ENCODE measurements around the gene KCNE4.

Gene KCNE4

DNA sequence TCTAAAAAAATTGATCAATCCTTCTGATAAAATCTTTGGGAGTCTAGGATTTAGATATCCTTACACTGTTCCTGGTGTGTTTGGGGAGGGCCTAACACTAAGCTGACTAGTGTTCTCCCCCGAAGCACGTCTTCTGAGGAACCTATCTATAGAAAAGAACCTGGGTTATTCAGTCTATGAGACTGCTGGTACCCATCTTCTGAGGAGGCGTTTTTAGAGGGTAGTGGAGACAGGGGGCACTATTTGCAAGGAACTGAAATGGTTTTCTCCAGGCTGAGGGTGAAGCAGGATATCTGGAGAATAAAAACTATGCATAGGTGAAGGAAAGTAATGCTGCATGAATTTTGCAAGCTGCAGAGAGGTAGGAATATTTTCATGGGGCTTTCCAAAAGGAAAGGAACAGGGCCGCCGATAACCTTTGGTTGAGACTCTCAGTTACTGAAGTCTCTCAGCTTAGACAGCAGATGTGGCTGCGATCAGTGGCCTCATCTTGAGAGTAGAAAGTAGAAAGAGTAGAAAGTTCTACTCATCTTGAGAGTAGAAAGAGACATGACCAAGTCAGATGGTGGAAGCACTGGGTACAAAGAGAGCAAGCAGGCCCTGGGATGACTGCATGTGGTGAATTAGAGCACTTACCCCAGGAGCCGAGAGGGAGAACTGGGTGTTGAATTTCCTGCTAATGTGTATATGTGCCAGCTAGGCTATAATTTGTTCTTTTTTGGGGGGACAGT, 31.8 kb upstream of the KCNE4 start:
- no peaks in the 10 kb centered on the region for H4K20me1 ChIP-seq (ENCODE audit: control insufficient read depth, insufficient read depth, low read depth, low read length)
- H3K4me1 ChIP-seq (ENCODE audit: control insufficient read depth, low read length), result no peaks in the 10 kb centered on the region
- H3K36me3 ChIP-seq (ENCODE audit: control insufficient read depth, low read length), result no peaks in the 10 kb centered on the region
- H3F3A ChIP-seq (ENCODE audit: control insufficient read depth, insufficient read depth), result no peaks in the 10 kb centered on the region
- no peak overlapping the region for H3K4me3 ChIP-seq (ENCODE audit: low read length)
- H3K27ac ChIP-seq (ENCODE audit: low read depth, low read length), result no peak overlapping the region
- H3K27me3 ChIP-seq (ENCODE audit: control insufficient read depth, low read length), result no peaks in the 10 kb centered on the region; the same call in 1 of the 2 replicates
- no peaks in the 10 kb centered on the region for H3K9me2 ChIP-seq (replicated peaks; ENCODE audit: control insufficient read depth, low read length)
- H3K4me2 ChIP-seq (ENCODE audit: low read length), result no peak overlapping the region
- no peaks in the 10 kb centered on the region for H3K79me2 ChIP-seq (ENCODE audit: control insufficient read depth, low read length)
- 0 out of 2 replicates have a peak, but pooled peaks cover 5% of the 10 kb centered on the region for H3K9me3 ChIP-seq (ENCODE audit: control insufficient read depth, insufficient read depth, low read length)
- TF ChIP-seq, protein P1, sequence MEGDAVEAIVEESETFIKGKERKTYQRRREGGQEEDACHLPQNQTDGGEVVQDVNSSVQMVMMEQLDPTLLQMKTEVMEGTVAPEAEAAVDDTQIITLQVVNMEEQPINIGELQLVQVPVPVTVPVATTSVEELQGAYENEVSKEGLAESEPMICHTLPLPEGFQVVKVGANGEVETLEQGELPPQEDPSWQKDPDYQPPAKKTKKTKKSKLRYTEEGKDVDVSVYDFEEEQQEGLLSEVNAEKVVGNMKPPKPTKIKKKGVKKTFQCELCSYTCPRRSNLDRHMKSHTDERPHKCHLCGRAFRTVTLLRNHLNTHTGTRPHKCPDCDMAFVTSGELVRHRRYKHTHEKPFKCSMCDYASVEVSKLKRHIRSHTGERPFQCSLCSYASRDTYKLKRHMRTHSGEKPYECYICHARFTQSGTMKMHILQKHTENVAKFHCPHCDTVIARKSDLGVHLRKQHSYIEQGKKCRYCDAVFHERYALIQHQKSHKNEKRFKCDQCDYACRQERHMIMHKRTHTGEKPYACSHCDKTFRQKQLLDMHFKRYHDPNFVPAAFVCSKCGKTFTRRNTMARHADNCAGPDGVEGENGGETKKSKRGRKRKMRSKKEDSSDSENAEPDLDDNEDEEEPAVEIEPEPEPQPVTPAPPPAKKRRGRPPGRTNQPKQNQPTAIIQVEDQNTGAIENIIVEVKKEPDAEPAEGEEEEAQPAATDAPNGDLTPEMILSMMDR (IDR thresholded peaks at IDR 0.05; ENCODE audit: low read depth, low read length, poor library complexity, severe bottlenecking), result no peak
- TF ChIP-seq EZH2phosphoT487 (IDR thresholded peaks at IDR 0.05; ENCODE audit: borderline replicate concordance, low read length), result no peak

DNA sequence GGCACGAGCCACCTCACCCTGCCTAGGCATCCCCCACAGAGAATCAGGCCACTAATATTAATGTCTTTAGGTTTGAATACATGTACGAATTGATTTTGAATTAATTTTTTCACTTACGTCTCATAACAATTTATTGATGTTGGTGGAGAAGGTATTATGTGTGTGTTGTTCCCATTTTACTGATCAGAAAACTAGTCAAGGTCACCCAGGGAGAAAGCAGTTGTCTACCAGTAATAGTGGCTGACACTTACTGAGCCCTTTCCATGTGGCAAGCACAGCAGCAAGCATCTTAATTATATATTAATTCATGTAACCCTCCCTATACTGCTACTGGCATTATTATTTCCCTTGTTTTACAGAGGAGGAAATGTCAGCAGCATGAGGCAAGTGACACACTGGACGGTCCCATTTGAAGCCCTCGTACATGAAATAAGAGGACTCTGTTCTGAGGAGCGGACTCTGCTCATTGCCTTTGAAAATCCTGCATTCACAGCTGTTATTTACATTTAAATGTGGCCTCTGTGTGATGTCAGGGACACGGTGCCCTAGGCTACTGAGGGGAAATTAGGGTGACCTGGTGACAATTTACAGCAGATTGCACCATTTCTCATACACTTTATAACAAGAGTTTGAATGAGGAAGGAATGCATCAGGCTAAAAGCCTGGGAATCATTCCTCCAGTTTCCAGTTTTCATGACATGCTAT, 30.9 kb upstream of the KCNE4 start:
- H3K9me2 ChIP-seq (replicated peaks; ENCODE audit: control insufficient read depth, low read length), result no peaks in the 10 kb centered on the region
- H3K4me3 ChIP-seq (ENCODE audit: low read length), result no peak overlapping the region
- no peaks in the 10 kb centered on the region for H4K20me1 ChIP-seq (ENCODE audit: control insufficient read depth, insufficient read depth, low read depth, low read length)
- no peaks in the 10 kb centered on the region; the same call in 1 of the 2 replicates for H3K27me3 ChIP-seq (ENCODE audit: control insufficient read depth, low read length)
- TF ChIP-seq EZH2phosphoT487 (IDR thresholded peaks at IDR 0.05; ENCODE audit: borderline replicate concordance, low read length), result no peak
- TF ChIP-seq, protein P1 (IDR thresholded peaks at IDR 0.05; ENCODE audit: low read depth, low read length, poor library complexity, severe bottlenecking), result no peak
- no peaks in the 10 kb centered on the region for H3K36me3 ChIP-seq (ENCODE audit: control insufficient read depth, low read length)
- 0 out of 2 replicates have a peak, but pooled peaks cover 5% of the 10 kb centered on the region for H3K9me3 ChIP-seq (ENCODE audit: control insufficient read depth, insufficient read depth, low read length)
- H3F3A ChIP-seq (ENCODE audit: control insufficient read depth, insufficient read depth), result no peaks in the 10 kb centered on the region
- H3K4me1 ChIP-seq (ENCODE audit: control insufficient read depth, low read length), result no peaks in the 10 kb centered on the region
- H3K4me2 ChIP-seq (ENCODE audit: low read length), result no peak overlapping the region
- no peak overlapping the region for H3K27ac ChIP-seq (ENCODE audit: low read depth, low read length)
- H3K79me2 ChIP-seq (ENCODE audit: control insufficient read depth, low read length), result no peaks in the 10 kb centered on the region

DNA sequence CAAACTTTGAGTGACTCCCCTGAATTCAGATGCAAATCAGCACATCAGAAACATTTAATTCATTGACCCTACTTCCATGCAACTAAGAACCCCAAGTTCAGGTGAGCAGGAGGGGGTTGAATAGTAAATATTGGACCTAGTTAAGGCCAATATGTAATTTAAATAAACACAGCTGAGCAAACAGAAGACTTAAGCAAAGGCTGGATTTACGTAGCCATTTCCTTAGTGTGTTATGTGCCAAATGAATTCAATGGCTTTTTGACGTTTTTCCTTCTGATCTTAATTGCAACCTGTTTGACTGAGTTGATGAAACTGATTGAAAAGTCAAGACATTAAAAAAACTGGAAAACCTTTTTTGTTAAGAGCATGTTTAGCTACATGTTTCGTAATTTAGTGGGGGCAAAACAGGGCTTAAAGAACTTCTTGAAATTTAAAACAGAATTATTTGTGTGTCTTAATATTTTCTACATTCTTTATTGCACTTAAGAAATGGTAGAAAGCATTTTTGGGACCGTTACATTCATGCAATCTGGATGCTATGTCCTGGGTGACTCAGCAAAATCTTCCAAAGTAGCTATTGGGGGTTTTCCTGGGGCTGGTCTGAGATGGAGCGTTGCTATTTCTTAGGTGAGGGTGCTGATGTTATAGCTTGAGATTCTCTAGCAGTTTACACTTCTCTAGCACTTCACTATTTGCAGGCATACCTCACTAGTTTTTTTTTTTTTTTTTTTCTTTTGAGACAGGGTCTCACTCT, 25.5 kb upstream of the KCNE4 start:
- TF ChIP-seq, protein P1 (IDR thresholded peaks at IDR 0.05; ENCODE audit: low read depth, low read length, poor library complexity, severe bottlenecking), result no peak
- no peak for TF ChIP-seq EZH2phosphoT487 (IDR thresholded peaks at IDR 0.05; ENCODE audit: borderline replicate concordance, low read length)
- H3K27me3 ChIP-seq (ENCODE audit: control insufficient read depth, low read length), result no peaks in the 10 kb centered on the region; the same call in 1 of the 2 replicates
- no peak overlapping the region for H3K27ac ChIP-seq (ENCODE audit: low read depth, low read length)
- H3K9me3 ChIP-seq (ENCODE audit: control insufficient read depth, insufficient read depth, low read length), result no peaks in the 10 kb centered on the region
- no peaks in the 10 kb centered on the region for H3K79me2 ChIP-seq (ENCODE audit: control insufficient read depth, low read length)
- H4K20me1 ChIP-seq (ENCODE audit: control insufficient read depth, insufficient read depth, low read depth, low read length), result no peaks in the 10 kb centered on the region
- no peaks in the 10 kb centered on the region for H3F3A ChIP-seq (ENCODE audit: control insufficient read depth, insufficient read depth)
- H3K36me3 ChIP-seq (ENCODE audit: control insufficient read depth, low read length), result no peaks in the 10 kb centered on the region
- H3K4me2 ChIP-seq (ENCODE audit: low read length), result no peak overlapping the region
- H3K4me3 ChIP-seq (ENCODE audit: low read length), result no peak overlapping the region
- H3K9me2 ChIP-seq (replicated peaks; ENCODE audit: control insufficient read depth, low read length), result no peaks in the 10 kb centered on the region
- H3K4me1 ChIP-seq (ENCODE audit: control insufficient read depth, low read length), result no peaks in the 10 kb centered on the region
